Right cardiac atrium (tissue), 5 donors: ENCODE results near the gene BZW2. TPM values are rescaled to one million over a fixed set of nuclear protein-coding genes. Genes with fewer than 3 reads are reported as not detected.

ENCODE experiments used
- ATAC-seq, 2 donors: fragments of 200-7000 bp; cut with Tn5 transposase; one replicate each; pipeline versions ENCODE4 v1.8.0 to v1.9.1; 2020; ENCODE audit warnings: moderate library complexity in 2 of 2, mild to moderate bottlenecking in 1 of 2
- DNase-seq, 3 donors: peaks; one replicate each; pipeline ENCODE4 v3.0.0-alpha.2; 2020
- H3K27ac ChIP-seq: one replicate; pipeline ENCODE4 v1.5.1; 2013; ENCODE audit warnings: mild to moderate bottlenecking, low read length, control low read depth, moderate library complexity
- H3K27me3 ChIP-seq: one replicate; pipeline ENCODE4 v1.6.1; 2013; ENCODE audit not compliant: control insufficient read depth, insufficient read depth
- H3K4me1 ChIP-seq: one replicate; pipeline ENCODE4 v1.6.1; 2013; ENCODE audit warnings: low read length; ENCODE audit not compliant: control insufficient read depth, insufficient read depth
- H3K4me3 ChIP-seq: one replicate; pipeline ENCODE4 v1.5.1; 2013; ENCODE audit warnings: low read length, control low read depth
- H3K9me3 ChIP-seq: one replicate; pipeline ENCODE4 v1.6.1; 2013; ENCODE audit warnings: low read length; ENCODE audit not compliant: control insufficient read depth
- WGBS: extraction: QIAGEN DNeasy Blood & Tissue Kit; methylation state at CpG from one replicate; pipeline ENCODE4 v1.1.7; 2013; 5-methylcytosine and 5-hydroxymethylcytosine counted together
- intact Hi-C, 4 donors: fragments of 100-400 bp; cut with DNase I; formaldehyde crosslinking; loops; one replicate each; pipeline versions ENCODE4 v1.11.0 to v1.14.0; 2022 to 2023
- polyA plus RNA-seq: library from polyadenylated mRNA; stranded (reverse); fragments of 200-250 nt; gene quantifications from one replicate; pipeline ENCODE4 v1.2.3, GENCODE V29; 2013
- total RNA-seq, 4 donors: library from RNA; stranded (reverse); fragmentation: NEBNext Ultra II Directional; extraction: Animal tissue kit (Norgen Biotek cat#: 25700); gene quantifications; one replicate each; pipeline ENCODE4 v1.2.1, GENCODE V29; 2021
- donor health status: healthy with polysubstance abuse.
- donor health status: DM: no; HTN: yes; CAD: no.
- donor health status: DM: no; HTN: no; CAD: no.
- donor health status: DM: no; HTN: yes; CAD: no; lungs with severe emphysema.
- donor health status: DM: yes; HTN: yes; CAD: no.

The BZW2 gene
- total and polyA plus RNA-seq, 5 donors = 124 to 214 (median 180) TPM

GRCh38 chr7:16694806-16695205 lies 48.8 kb downstream of the BZW2 start:
- no peak for DNase-seq
- Histone ChIP-seq H3K4me3 (no peak overlapping the region), H3K4me1 (no peaks in the 10 kb centered on the region), H3K27ac (no peak overlapping the region), H3K27me3 (no peaks in the 10 kb centered on the region), H3K9me3 (no peaks in the 10 kb centered on the region)
- no peak for ATAC-seq
- intact Hi-C loops = loop anchor here (5.0 to 10.0 kb wide), 3 partner anchors 90 to 222 kb away; no protein-coding TSS in a partner anchor
- 69% methylated on average over 6 of the region's 6 CpGs for WGBS

- 79% methylated on average over 4 of the region's 4 CpGs for WGBS
- Histone ChIP-seq H3K4me1 (no peaks in the 10 kb centered on the region), H3K4me3 (no peak overlapping the region), H3K27ac (no peak overlapping the region), H3K27me3 (no peaks in the 10 kb centered on the region), H3K9me3 (no peaks in the 10 kb centered on the region)
- intact Hi-C loops = loop anchor here (5.0 to 10.0 kb wide), 3 partner anchors 91 to 222 kb away; no protein-coding TSS in a partner anchor
- peak; percentile 64 to 79 for ATAC-seq
- no peak for DNase-seq
Measured at GRCh38 chr7:16695621-16696237, 49.7 kb downstream of the BZW2 start.

GRCh38 chr7:16697507-16698199 lies 51.7 kb downstream of the BZW2 start:
- no peak overlapping the region for H3K4me3 ChIP-seq
- DNase-seq (no peak), ATAC-seq (no peak)
- no peaks in the 10 kb centered on the region for H3K27me3 ChIP-seq
- H3K9me3 ChIP-seq = no peaks in the 10 kb centered on the region
- H3K27ac ChIP-seq = no peak overlapping the region
- WGBS = 81% methylated on average over 8 of the region's 8 CpGs
- H3K4me1 ChIP-seq = no peaks in the 10 kb centered on the region
- intact Hi-C loops = loop anchor here (5.0 to 10.0 kb wide), 3 partner anchors 93 to 220 kb away; no protein-coding TSS in a partner anchor

GRCh38 chr7:16698200-16698905 lies 52.4 kb downstream of the BZW2 start:
- H3K9me3 ChIP-seq = no peaks in the 10 kb centered on the region
- no peak for ATAC-seq
- WGBS = 76% methylated on average over 3 of the region's 3 CpGs

GRCh38 chr7:16702441-16702840 lies 56.5 kb downstream of the BZW2 start:
- no peaks in the 10 kb centered on the region for H3K4me1 ChIP-seq
- intact Hi-C loops = no loop called here
- H3K27me3 ChIP-seq = no peaks in the 10 kb centered on the region

More at GRCh38 chr7:16698200-16698905, 52.4 kb downstream of the BZW2 start:
- H3K4me1 ChIP-seq = no peaks in the 10 kb centered on the region
- H3K27ac ChIP-seq = no peak overlapping the region
- no peak for DNase-seq
- no peaks in the 10 kb centered on the region for H3K27me3 ChIP-seq
- no peak overlapping the region for H3K4me3 ChIP-seq
- intact Hi-C loops = loop anchor here (5.0 to 10.0 kb wide), 3 partner anchors 94 to 219 kb away; no protein-coding TSS in a partner anchor

GRCh38 chr7:16708511-16708910 lies 62.5 kb downstream of the BZW2 start:
- no peak overlapping the region for H3K4me3 ChIP-seq
- no peaks in the 10 kb centered on the region for H3K27me3 ChIP-seq
- intact Hi-C loops = no loop called here
- DNase-seq (no peak), ATAC-seq (no peak)
- H3K4me1 ChIP-seq = no peaks in the 10 kb centered on the region
- H3K9me3 ChIP-seq = no peaks in the 10 kb centered on the region
- WGBS = 92% methylated on average over 4 of the region's 4 CpGs
- no peak overlapping the region for H3K27ac ChIP-seq

More at GRCh38 chr7:16702441-16702840, 56.5 kb downstream of the BZW2 start:
- DNase-seq = no peak
- no peak overlapping the region for H3K27ac ChIP-seq
- ATAC-seq = no peak
- H3K9me3 ChIP-seq = no peaks in the 10 kb centered on the region
- no peak overlapping the region for H3K4me3 ChIP-seq

- Histone ChIP-seq H3K9me3 (no peaks in the 10 kb centered on the region), H3K4me1 (no peaks in the 10 kb centered on the region), H3K27ac (no peak overlapping the region), H3K4me3 (no peak overlapping the region), H3K27me3 (no peaks in the 10 kb centered on the region)
- DNase-seq = no peak
- WGBS = 92% methylated on average over 3 of the region's 3 CpGs
- peak in 1 of 2 donors; percentile 34 for ATAC-seq
- intact Hi-C loops = no loop called here
Measured at GRCh38 chr7:16708980-16709379, 63.0 kb downstream of the BZW2 start.

- intact Hi-C loops = no loop called here
Measured at GRCh38 chr7:16710651-16711050, 64.7 kb downstream of the BZW2 start.

GRCh38 chr7:16711730-16712129 lies 65.7 kb downstream of the BZW2 start:
- no peak overlapping the region for H3K4me3 ChIP-seq
- intact Hi-C loops = no loop called here
- H3K4me1 ChIP-seq = no peaks in the 10 kb centered on the region
- H3K27ac ChIP-seq = no peak overlapping the region
- 91% methylated on average over 4 of the region's 4 CpGs for WGBS
- ATAC-seq (no peak), DNase-seq (no peak)
- H3K9me3 ChIP-seq = no peaks in the 10 kb centered on the region
- no peaks in the 10 kb centered on the region for H3K27me3 ChIP-seq

More at GRCh38 chr7:16710651-16711050, 64.7 kb downstream of the BZW2 start:
- Histone ChIP-seq H3K9me3 (no peaks in the 10 kb centered on the region), H3K27me3 (no peaks in the 10 kb centered on the region), H3K4me1 (no peaks in the 10 kb centered on the region), H3K4me3 (no peak overlapping the region), H3K27ac (no peak overlapping the region)
- 68% methylated on average over 4 of the region's 4 CpGs for WGBS
- DNase-seq (no peak), ATAC-seq (no peak)

- H3K27me3 ChIP-seq = no peaks in the 10 kb centered on the region
- no peaks in the 10 kb centered on the region for H3K4me1 ChIP-seq
- no peak overlapping the region for H3K27ac ChIP-seq
- DNase-seq (no peak), ATAC-seq (no peak)
- H3K4me3 ChIP-seq = no peak overlapping the region
- 95% methylated on average over 4 of the region's 4 CpGs for WGBS
- H3K9me3 ChIP-seq = no peaks in the 10 kb centered on the region
- intact Hi-C loops = no loop called here
Measured at GRCh38 chr7:16712916-16713315, 66.9 kb downstream of the BZW2 start.

- Histone ChIP-seq H3K27me3 (no peaks in the 10 kb centered on the region), H3K9me3 (no peaks in the 10 kb centered on the region), H3K4me3 (no peak overlapping the region), H3K27ac (no peak overlapping the region), H3K4me1 (no peaks in the 10 kb centered on the region)
- intact Hi-C loops = no loop called here
- DNase-seq (no peak), ATAC-seq (no peak)
Measured at GRCh38 chr7:16715928-16716327, 69.9 kb downstream of the BZW2 start.
